ENCODE data around the gene LTBP1.

The LTBP1 gene

GRCh38 chr2:33108483-33109443 lies 162.0 kb downstream of the LTBP1 start:
- in situ Hi-C loops (cut with MboI; ENCODE audit: low sequenced_read_pairs, unreplicated experiment) = no loop called here
- DNase-seq (ENCODE audit: low spot score) = no peak
- TF ChIP-seq, protein P1, sequence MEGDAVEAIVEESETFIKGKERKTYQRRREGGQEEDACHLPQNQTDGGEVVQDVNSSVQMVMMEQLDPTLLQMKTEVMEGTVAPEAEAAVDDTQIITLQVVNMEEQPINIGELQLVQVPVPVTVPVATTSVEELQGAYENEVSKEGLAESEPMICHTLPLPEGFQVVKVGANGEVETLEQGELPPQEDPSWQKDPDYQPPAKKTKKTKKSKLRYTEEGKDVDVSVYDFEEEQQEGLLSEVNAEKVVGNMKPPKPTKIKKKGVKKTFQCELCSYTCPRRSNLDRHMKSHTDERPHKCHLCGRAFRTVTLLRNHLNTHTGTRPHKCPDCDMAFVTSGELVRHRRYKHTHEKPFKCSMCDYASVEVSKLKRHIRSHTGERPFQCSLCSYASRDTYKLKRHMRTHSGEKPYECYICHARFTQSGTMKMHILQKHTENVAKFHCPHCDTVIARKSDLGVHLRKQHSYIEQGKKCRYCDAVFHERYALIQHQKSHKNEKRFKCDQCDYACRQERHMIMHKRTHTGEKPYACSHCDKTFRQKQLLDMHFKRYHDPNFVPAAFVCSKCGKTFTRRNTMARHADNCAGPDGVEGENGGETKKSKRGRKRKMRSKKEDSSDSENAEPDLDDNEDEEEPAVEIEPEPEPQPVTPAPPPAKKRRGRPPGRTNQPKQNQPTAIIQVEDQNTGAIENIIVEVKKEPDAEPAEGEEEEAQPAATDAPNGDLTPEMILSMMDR (IDR thresholded peaks at IDR 0.05; ENCODE audit: borderline replicate concordance, control extremely low read depth, extremely low read depth, insufficient read depth, missing control alignments) = no peak

DNA sequence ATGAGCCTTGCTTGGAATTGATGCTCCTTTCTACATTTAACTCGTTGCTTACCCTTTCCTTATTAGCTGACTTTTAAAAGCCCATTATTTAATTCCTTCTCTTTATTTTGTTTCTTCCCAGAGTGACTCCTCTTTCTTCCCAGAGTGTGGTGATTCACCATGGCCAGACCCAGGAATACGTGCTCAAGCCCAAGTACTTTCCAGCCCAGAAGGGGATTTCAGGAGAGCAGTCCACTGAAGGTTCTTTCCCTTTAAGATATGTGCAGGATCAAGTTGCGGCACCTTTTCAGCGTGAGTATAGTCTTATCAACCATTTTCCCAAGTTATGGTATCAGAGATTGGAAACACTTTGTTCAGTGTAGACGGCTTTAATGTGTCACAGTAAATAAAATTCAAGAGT lies 163.7 kb downstream of the LTBP1 start:
- no peak for DNase-seq (ENCODE audit: low spot score)
- in situ Hi-C loops (cut with MboI; ENCODE audit: low sequenced_read_pairs, unreplicated experiment) = no loop called here

DNA sequence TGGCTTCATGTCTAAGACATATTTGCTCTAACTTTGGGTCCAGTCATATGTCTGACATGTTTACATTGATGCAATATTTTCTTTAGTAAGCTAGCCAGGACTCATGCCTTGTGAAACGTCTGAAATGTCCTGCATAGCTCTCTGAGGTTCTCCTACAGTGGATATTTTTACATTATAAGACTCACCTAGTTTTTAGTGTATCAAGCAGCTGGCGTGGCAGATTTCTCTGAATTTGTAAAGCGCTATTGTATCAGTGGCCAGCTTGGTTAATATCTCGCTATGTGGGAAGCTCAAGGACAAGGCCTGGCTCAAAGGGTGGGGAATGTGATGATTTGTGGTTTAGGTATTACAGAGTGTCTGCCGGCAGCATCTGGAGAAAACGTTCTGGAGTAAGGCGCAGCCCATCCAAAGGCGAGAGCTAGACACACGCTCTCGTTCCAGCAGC lies 164.3 kb downstream of the LTBP1 start:
- in situ Hi-C loops (cut with MboI; ENCODE audit: low sequenced_read_pairs, unreplicated experiment) = no loop called here
- no peak for DNase-seq (ENCODE audit: low spot score)
- TF ChIP-seq, protein P1 (IDR thresholded peaks at IDR 0.05; ENCODE audit: borderline replicate concordance, control extremely low read depth, extremely low read depth, insufficient read depth, missing control alignments) = no peak

More for the DNA sequence above, 163.7 kb downstream of the LTBP1 start:
- TF ChIP-seq, protein P1 (IDR thresholded peaks at IDR 0.05; ENCODE audit: borderline replicate concordance, control extremely low read depth, extremely low read depth, insufficient read depth, missing control alignments) = no peak

GRCh38 chr2:33115196-33115595 lies 168.4 kb downstream of the LTBP1 start:
- no peak for DNase-seq (ENCODE audit: low spot score)
- in situ Hi-C loops (cut with MboI; ENCODE audit: low sequenced_read_pairs, unreplicated experiment) = no loop called here
- TF ChIP-seq, protein P1 (IDR thresholded peaks at IDR 0.05; ENCODE audit: borderline replicate concordance, control extremely low read depth, extremely low read depth, insufficient read depth, missing control alignments) = no peak

DNA sequence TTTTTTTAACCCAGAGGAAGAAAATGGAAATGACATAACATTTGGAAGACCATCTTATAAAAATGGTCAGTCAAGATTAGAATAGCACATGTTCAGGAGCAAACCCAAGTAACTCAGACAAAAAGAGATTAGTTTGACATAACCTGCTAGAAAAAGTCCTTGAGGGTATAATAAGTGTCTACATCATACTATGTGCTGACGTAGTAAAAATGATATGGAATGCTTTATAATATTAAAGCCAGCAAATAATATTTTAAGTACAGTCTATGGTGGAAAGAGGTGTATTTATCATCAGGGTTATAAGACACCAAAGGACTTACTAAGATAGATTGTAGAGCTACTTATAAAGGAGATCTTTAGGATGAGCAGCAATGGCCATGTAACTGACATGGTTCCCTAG lies 169.0 kb downstream of the LTBP1 start:
- in situ Hi-C loops (cut with MboI; ENCODE audit: low sequenced_read_pairs, unreplicated experiment) = no loop called here
- DNase-seq (ENCODE audit: low spot score) = no peak
- TF ChIP-seq, protein P1 (IDR thresholded peaks at IDR 0.05; ENCODE audit: borderline replicate concordance, control extremely low read depth, extremely low read depth, insufficient read depth, missing control alignments) = no peak

GRCh38 chr2:33116799-33117198 lies 170.0 kb downstream of the LTBP1 start:
- TF ChIP-seq, protein P1 (IDR thresholded peaks at IDR 0.05; ENCODE audit: borderline replicate concordance, control extremely low read depth, extremely low read depth, insufficient read depth, missing control alignments) = no peak
- DNase-seq (ENCODE audit: low spot score) = no peak
- in situ Hi-C loops (cut with MboI; ENCODE audit: low sequenced_read_pairs, unreplicated experiment) = no loop called here

All from GM13976 (cell line).